HFF-Myc (cell line): ENCODE results near the gene C6orf15.

Experiments used
- DNase-seq: peaks from one replicate; pipeline ENCODE4 v3.0.0-alpha.2; 2011; ENCODE audit warnings: low read depth; ENCODE audit errors: extremely low read depth
- H3K4me3 ChIP-seq: replicated peaks from 2 replicates; pipeline ENCODE4 v1.5.1; 2011; ENCODE audit warnings: low read depth, mild to moderate bottlenecking, control low read depth, low read length
- TF ChIP-seq, protein P1 (sequence below): IDR thresholded peaks from 2 replicates; pipeline ENCODE4 v1.5.1; 2012; ENCODE audit warnings: mild to moderate bottlenecking, low read depth, low read length, control low read depth; ENCODE audit errors: missing control alignments

The C6orf15 gene

DNA sequence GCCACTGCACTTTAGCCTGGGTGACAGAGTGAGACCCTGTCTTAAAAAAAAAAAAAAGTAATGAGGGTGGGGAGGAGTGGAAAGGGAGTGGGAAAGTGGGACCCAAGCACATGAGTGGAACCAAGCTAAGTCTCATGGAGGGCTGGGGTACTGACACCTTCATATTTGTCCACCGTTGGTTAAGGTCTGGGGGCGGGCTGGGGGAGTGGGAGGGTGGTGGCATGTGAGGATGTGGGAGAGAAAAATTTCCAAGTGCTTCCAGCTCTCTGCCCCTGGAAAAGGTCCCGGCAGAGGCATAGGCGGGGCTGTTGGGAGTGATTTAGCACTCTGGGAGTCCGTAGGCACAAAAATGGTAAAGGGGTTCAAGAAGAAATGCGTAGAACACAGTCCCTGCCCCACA, 20.4 kb upstream of the C6orf15 start:
- TF ChIP-seq, protein P1, sequence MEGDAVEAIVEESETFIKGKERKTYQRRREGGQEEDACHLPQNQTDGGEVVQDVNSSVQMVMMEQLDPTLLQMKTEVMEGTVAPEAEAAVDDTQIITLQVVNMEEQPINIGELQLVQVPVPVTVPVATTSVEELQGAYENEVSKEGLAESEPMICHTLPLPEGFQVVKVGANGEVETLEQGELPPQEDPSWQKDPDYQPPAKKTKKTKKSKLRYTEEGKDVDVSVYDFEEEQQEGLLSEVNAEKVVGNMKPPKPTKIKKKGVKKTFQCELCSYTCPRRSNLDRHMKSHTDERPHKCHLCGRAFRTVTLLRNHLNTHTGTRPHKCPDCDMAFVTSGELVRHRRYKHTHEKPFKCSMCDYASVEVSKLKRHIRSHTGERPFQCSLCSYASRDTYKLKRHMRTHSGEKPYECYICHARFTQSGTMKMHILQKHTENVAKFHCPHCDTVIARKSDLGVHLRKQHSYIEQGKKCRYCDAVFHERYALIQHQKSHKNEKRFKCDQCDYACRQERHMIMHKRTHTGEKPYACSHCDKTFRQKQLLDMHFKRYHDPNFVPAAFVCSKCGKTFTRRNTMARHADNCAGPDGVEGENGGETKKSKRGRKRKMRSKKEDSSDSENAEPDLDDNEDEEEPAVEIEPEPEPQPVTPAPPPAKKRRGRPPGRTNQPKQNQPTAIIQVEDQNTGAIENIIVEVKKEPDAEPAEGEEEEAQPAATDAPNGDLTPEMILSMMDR, result no peak
- no peak overlapping the region for H3K4me3 ChIP-seq
- no peak for DNase-seq

DNA sequence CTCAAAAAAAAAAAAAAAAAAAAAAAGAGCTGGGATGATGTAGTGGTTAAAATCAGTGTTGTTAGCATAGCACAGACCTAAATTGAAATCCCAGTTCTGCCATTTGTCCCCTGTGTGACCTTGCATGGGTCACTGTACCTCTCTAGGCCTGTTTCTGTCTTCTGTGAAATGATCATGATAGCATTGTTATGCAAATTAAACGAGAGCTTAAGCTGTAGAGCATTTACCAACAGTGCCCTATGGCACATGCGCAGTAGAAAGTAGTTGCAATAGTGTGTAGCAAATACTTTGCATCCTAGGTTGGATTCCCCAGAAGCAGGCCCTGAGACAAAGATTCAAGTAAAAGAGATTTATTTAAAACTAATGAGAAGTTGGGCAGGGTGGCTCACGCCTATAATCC, 19.2 kb upstream of the C6orf15 start:
- no peak overlapping the region for H3K4me3 ChIP-seq
- TF ChIP-seq, protein P1, result no peak
- no peak for DNase-seq

DNA sequence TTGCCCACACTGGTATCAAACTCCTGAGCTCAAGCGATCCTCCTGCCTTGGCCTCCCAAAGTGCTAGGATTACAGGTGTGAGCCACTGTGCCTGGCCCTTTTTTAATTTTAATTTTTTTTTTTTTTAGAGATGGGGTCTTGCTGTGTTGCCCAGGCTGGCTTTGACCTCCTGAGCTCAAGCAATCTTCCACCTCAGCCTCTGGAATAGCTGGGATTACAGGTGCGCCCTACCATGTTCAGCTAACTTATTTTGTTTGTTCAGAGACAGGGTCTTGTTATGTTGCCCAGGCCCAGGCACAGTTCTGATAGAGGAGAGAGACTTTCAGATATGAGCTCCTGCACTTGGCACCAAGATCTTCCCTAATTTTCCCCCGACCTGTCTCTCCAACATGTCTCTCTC, 18.4 kb upstream of the C6orf15 start:
- no peak for DNase-seq
- no peak overlapping the region for H3K4me3 ChIP-seq
- TF ChIP-seq, protein P1, result no peak

DNA sequence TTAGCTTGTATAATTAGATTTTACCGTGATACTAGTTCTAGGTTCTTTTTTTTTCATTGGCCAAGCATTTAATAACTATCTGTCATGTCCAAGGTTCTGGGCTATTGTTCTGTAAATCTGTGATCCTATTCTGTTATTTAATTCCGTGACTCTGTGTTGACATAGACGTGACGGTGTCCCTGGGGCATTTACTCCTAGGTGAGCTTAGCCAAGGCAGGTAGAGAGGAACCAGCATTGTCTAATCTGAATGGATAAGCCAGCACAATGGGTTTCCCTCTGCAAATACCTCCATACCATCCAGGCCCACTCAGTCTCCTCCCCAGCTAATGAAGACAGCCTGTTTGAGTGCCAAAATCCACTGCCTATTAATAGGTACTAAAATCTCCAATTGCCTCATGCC, 16.8 kb upstream of the C6orf15 start:
- no peak overlapping the region for H3K4me3 ChIP-seq
- TF ChIP-seq, protein P1, result no peak
- no peak for DNase-seq

DNA sequence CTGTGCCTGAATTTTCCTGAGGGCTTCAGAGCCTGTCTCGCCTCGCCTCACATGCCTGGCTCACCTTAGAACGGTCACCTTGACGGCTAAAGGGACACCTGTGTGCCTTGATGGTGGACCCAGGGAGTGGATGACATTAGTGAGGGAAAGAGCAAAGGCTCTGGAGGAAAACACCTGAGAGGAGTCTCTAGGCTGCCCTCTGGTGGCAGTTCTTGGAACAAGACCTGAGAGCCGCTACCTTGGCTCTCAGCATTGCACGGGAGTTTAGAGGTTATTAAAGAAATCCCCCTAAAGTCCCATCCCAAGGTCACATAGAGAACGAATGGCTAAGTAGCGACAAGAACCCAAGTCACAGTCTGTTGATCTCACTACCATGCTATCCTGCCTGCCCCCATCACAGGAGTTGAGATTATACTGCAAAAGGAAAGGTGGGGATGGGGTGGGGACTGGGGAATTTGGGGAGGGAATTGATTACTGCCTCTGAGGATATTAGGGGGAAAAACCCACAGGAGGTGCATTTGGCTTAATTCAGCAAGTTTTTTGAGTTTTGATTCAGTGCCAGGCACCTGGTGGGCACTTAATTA, 15.8 kb upstream of the C6orf15 start:
- TF ChIP-seq, protein P1, result peak; percentile 89
- no peak for DNase-seq
- no peak overlapping the region for H3K4me3 ChIP-seq

DNA sequence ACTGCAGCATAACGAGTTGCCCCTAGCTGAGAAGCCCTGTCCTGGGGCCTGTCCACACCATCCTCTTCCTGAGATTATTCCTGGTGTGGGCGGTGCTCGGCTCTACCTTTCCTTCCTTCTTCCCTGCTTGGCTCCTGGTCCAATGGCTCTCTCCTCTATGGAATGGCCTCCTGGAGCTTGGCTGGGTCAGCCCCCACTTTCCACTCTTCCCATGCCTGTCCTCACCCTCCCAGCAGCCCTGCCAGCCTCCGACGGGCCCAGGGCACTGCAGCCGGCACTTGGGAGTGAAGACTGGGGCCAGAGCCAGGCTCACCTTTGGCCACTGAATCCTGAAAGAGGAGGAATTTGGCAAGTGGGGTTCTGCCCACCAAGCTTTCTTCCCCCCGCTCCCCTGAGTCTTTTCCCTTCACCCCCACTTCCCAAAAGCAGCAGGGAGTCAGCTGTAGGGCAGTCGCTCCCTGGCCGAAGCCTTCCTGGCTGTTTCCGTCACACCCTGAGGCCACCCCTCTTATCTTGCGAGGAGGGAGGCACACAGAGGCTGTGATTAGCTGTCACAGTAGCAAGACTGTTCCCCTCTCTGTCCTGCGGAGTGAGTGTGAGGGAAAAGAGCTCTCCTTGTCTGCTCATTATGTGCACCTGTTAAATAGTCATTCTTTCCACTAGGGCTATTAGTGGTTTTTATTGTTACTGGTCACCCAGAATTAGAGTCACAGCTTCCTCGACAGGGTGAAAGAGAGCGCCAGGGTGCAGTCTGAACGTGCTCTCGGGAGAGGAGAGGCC, 14.2 kb upstream of the C6orf15 start:
- TF ChIP-seq, protein P1, result no peak
- H3K4me3 ChIP-seq, result no peak overlapping the region
- DNase-seq, result no peak
